Psoas muscle (tissue), 8 donors: ENCODE results near the gene CDKN2B-AS1. TPM values are rescaled to one million over a fixed set of nuclear protein-coding genes. Genes with fewer than 3 reads are reported as not detected.

Experiments used
- ATAC-seq, 4 donors: fragments of 200-7000 bp; cut with Tn5 transposase; one replicate each; pipeline ENCODE4 v1.9.1; 2020; ENCODE audit warnings: moderate library complexity in 3 of 4, mild to moderate bottlenecking in 2 of 4
- DNase-seq, 2 donors: peaks; one replicate each; pipeline ENCODE4 v3.0.0-alpha.2; 2020
- H3K27ac ChIP-seq: fragments of 200-600 bp; one replicate; pipeline ENCODE4 v1.8.0; 2022
- H3K27me3 ChIP-seq, 3 donors: fragments of 200-600 bp in 1 of 3; one replicate each; pipeline versions ENCODE4 v1.6.1 to v1.8.0; 2013 to 2022; ENCODE audit warnings: low read length in 2 of 3, mild to moderate bottlenecking in 2 of 3, moderate library complexity in 1 of 3; ENCODE audit not compliant: insufficient read depth in 3 of 3
- H3K36me3 ChIP-seq, 2 donors: fragments of 200-600 bp in 1 of 2; one replicate each; pipeline versions ENCODE4 v1.6.1 to v1.8.0; 2013 to 2022; ENCODE audit warnings: low read depth in 1 of 2, mild to moderate bottlenecking in 1 of 2, moderate library complexity in 1 of 2; ENCODE audit not compliant: insufficient read depth in 1 of 2
- H3K4me1 ChIP-seq: fragments of 200-600 bp; one replicate; pipeline ENCODE4 v1.8.0; 2022
- H3K4me3 ChIP-seq: fragments of 200-600 bp; one replicate; pipeline ENCODE4 v1.8.0; 2022; ENCODE audit warnings: mild to moderate bottlenecking
- H3K9me3 ChIP-seq: fragments of 200-600 bp; one replicate; pipeline ENCODE4 v1.8.0; 2022
- WGBS, 3 donors: extraction: QIAGEN DNeasy Blood & Tissue Kit; methylation state at CpG; one replicate each; pipeline versions ENCODE4 v1.1.6 to v1.1.7; 2013; 5-methylcytosine and 5-hydroxymethylcytosine counted together
- intact Hi-C, 2 donors: fragments of 100-400 bp; cut with DNase I; formaldehyde crosslinking; loops; one replicate each; pipeline versions ENCODE4 v1.11.0 to v1.14.2; 2022
- polyA plus RNA-seq, 3 donors: library from polyadenylated mRNA; stranded (reverse); fragments of 200-250 nt; gene quantifications; one replicate each; pipeline ENCODE4 v1.2.3, GENCODE V29; 2013
- total RNA-seq, 4 donors: library from RNA; stranded (reverse); fragmentation: NEBNext Ultra II Directional in 2 of 4; extraction: Animal tissue kit (Norgen Biotek cat#: 25700) in 2 of 4; gene quantifications; one replicate each; pipeline versions ENCODE4 v1.2.1 to v1.2.4, GENCODE V29; 2021 to 2023
- TF ChIP-seq, protein P1 (sequence below): fragments of 200-600 bp; IDR thresholded peaks from one replicate; pipeline ENCODE4 v1.8.0; 2022; ENCODE audit warnings: antibody characterized with exemption
- donor health status: healthy with polysubstance abuse.
- donor health status: DM: no; HTN: no; CAD: no; lungs with moderate emphysema.
- donor health status: Bipolar disorder and iron deficiency.
- donor health status: healthy.
- donor health status: DM: yes; HTN: yes; CAD: no.
- donor health status: DM: no; HTN: no; CAD: no.
- donor health status: DM: no; HTN: no; CAD: no.
- donor health status: DM: yes; HTN: yes; CAD: no.

Gene CDKN2B-AS1
- total and polyA plus RNA-seq, 7 donors = 0.40 TPM; not detected in 6

DNA sequence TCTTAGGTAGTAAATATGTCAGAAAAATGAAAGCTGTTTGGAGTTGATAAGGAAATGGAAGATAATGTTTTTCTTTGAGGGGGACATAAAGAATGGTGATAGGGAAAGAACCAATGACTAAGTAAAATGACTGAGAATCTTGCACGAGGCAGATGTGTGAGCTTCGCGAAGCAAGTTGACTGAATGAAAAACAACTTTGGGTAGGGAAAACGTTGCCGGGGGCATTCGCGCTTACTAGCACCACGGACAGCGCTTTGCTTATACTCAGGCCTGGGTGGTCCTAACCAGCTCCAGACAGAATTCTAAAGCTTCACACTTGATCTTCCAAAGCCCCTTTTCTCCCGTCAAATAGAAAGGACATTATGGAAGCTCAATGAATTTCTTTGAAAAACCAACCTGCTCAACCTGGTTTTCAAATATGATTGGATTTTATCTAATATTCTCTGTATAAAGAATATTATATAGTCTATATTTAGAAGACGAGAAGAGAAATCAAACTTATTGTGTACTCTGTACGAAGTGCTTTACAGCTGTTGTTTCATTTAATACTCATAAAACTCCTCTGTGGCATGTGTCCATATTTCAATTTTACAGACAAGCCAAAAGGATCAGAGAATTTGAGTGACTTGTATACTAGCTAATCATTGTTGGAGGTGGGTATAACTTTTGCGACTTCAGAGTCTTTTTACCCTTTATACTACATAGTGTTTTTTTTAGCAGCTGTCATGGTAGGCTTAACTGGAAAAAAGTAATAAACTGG, 16.5 kb downstream of the CDKN2B-AS1 start:
- intact Hi-C loops = loop anchor here in 1 of 2 donors (2.0 kb wide), 1 partner anchor 26 kb away; no protein-coding TSS in a partner anchor
- no peak for DNase-seq
- Histone ChIP-seq H3K36me3 (no peaks in the 10 kb centered on the region), H3K4me1 (peaks cover 21% of the 10 kb centered on the region), H3K9me3 (no peaks in the 10 kb centered on the region), H3K27me3 (peaks cover 0 to 2% (median 0%) of the 10 kb centered on the region in 3 donors), H3K4me3 (no peak overlapping the region), H3K27ac (no peak overlapping the region)
- WGBS, 3 donors = 14 to 18% (median 15%) methylated on average over 13 of the region's 13 CpGs
- TF ChIP-seq, protein P1, sequence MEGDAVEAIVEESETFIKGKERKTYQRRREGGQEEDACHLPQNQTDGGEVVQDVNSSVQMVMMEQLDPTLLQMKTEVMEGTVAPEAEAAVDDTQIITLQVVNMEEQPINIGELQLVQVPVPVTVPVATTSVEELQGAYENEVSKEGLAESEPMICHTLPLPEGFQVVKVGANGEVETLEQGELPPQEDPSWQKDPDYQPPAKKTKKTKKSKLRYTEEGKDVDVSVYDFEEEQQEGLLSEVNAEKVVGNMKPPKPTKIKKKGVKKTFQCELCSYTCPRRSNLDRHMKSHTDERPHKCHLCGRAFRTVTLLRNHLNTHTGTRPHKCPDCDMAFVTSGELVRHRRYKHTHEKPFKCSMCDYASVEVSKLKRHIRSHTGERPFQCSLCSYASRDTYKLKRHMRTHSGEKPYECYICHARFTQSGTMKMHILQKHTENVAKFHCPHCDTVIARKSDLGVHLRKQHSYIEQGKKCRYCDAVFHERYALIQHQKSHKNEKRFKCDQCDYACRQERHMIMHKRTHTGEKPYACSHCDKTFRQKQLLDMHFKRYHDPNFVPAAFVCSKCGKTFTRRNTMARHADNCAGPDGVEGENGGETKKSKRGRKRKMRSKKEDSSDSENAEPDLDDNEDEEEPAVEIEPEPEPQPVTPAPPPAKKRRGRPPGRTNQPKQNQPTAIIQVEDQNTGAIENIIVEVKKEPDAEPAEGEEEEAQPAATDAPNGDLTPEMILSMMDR = no peak
- no peak for ATAC-seq

GRCh38 chr9:22022396-22022795, 27.8 kb downstream of the CDKN2B-AS1 start:
- ATAC-seq = no peak
- no peak overlapping the region for H3K4me3 ChIP-seq

GRCh38 chr9:22026696-22027095, 32.1 kb downstream of the CDKN2B-AS1 start:
- intact Hi-C loops = no loop called here
- no peaks in the 10 kb centered on the region for H3K4me1 ChIP-seq
- DNase-seq (peak in 1 of 2 donors; percentile 23), ATAC-seq (no peak)
- H3K4me3 ChIP-seq = no peak overlapping the region
- TF ChIP-seq, protein P1 = no peak
- no peaks in the 10 kb centered on the region for H3K9me3 ChIP-seq
- no peaks in the 10 kb centered on the region for H3K27me3 ChIP-seq
- WGBS, 3 donors = 49 to 56% (median 56%) methylated on average over 6 of the region's 6 CpGs
- H3K36me3 ChIP-seq = no peaks in the 10 kb centered on the region
- no peak overlapping the region for H3K27ac ChIP-seq

More at GRCh38 chr9:22022396-22022795, 27.8 kb downstream of the CDKN2B-AS1 start:
- Histone ChIP-seq H3K9me3 (no peaks in the 10 kb centered on the region), H3K27me3 (peaks cover 0 to 11% (median 0%) of the 10 kb centered on the region in 3 donors), H3K4me1 (no peaks in the 10 kb centered on the region), H3K36me3 (no peaks in the 10 kb centered on the region), H3K27ac (no peak overlapping the region)
- intact Hi-C loops = no loop called here
- TF ChIP-seq, protein P1 = no peak
- no peak for DNase-seq
- WGBS, 3 donors = 93 to 95% (median 95%) methylated on average over 3 of the region's 3 CpGs

DNA sequence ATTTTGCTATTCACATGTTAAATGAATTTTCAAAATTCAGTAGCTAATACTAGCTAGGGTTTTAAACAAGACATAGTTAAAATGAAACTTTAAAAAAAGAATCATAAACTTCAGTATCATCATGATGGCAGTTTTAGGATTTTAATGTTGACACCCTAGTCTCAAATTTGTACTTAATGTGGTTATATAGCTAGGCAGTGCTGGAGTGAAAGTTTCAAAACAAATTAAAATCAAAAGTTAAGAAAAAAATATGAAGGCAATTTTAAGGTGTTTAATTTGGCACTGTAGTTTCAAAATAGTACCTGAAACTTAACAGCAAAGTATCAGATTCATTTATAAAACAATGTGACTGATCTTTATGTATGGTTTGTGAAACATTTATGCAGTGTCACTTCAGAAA, 33.8 kb downstream of the CDKN2B-AS1 start:
- TF ChIP-seq, protein P1 = no peak
- Histone ChIP-seq H3K9me3 (no peaks in the 10 kb centered on the region), H3K27ac (no peak overlapping the region), H3K4me1 (no peaks in the 10 kb centered on the region), H3K4me3 (no peak overlapping the region), H3K27me3 (no peaks in the 10 kb centered on the region), H3K36me3 (no peaks in the 10 kb centered on the region)
- intact Hi-C loops = no loop called here
- no peak for ATAC-seq
- DNase-seq = no peak
